Mesenteric fat pad (tissue), 1 donor: ENCODE measurements around the gene CTTNBP2. TPM values are rescaled to one million over a fixed set of nuclear protein-coding genes. Genes with fewer than 3 reads are reported as not detected.

Experiments
- DNase-seq: peaks from one replicate; pipeline ENCODE4 v3.0.0-alpha.2; 2020; ENCODE audit warnings: low spot score
- long read RNA-seq: library from polyadenylated mRNA; unstranded; transcript quantifications from one replicate; pipeline ENCODE4 v2.0.0, GENCODE V29; 2020
- total RNA-seq: library from RNA; stranded (reverse); fragmentation: NEBNext Ultra II Directional; extraction: Animal tissue kit (Norgen Biotek cat#: 25700); gene quantifications from one replicate; pipeline ENCODE4 v1.2.1, GENCODE V29; 2021
- donor health status: DM: yes; HTN: yes; CAD: no.

Gene CTTNBP2
- total RNA-seq, result 6.1 TPM
- long read RNA-seq, partial matches to known transcripts, result 3 of 6 reads
- long read RNA-seq, other reads (novel, unspliced or antisense), result 3 of 6 reads

- no peak for DNase-seq
These were observed at the start of gene CTTNBP2 for GRCh38 chr7:117873310-117874190. CTTNBP2 (minus strand) TSS chr7:117873441; CDS start chr7:117873415, 26 bp downstream.

- DNase-seq, result no peak
These were observed 43.1 kb upstream of the CTTNBP2 start for GRCh38 chr7:117916309-117916708.

- no peak for DNase-seq
These were observed 39.2 kb upstream of the CTTNBP2 start for GRCh38 chr7:117912421-117912820.

- no peak for DNase-seq
These were observed 35.0 kb upstream of the CTTNBP2 start for GRCh38 chr7:117908031-117908795.

GRCh38 chr7:117907049-117907640 lies 33.9 kb upstream of the CTTNBP2 start:
- DNase-seq, result no peak

- DNase-seq, result no peak
These were observed 29.2 kb upstream of the CTTNBP2 start for GRCh38 chr7:117902314-117902889.

GRCh38 chr7:117901089-117901797 lies 28.0 kb upstream of the CTTNBP2 start:
- DNase-seq, result no peak

GRCh38 chr7:117896339-117896738 lies 23.1 kb upstream of the CTTNBP2 start:
- no peak for DNase-seq

- DNase-seq, result no peak
These were observed 22.0 kb upstream of the CTTNBP2 start for GRCh38 chr7:117895276-117895675.

GRCh38 chr7:117894037-117894436 lies 20.8 kb upstream of the CTTNBP2 start:
- DNase-seq, result no peak

GRCh38 chr7:117892821-117893220 lies 19.6 kb upstream of the CTTNBP2 start:
- no peak for DNase-seq

GRCh38 chr7:117889611-117890010 lies 16.4 kb upstream of the CTTNBP2 start:
- DNase-seq, result no peak

- no peak for DNase-seq
These were observed 15.4 kb upstream of the CTTNBP2 start for GRCh38 chr7:117888627-117889026.

- DNase-seq, result no peak
These were observed 9.4 kb upstream of the CTTNBP2 start for GRCh38 chr7:117882594-117882993.

- no peak for DNase-seq
These were observed 3.5 kb upstream of the CTTNBP2 start for GRCh38 chr7:117876761-117877160.

- no peak for DNase-seq
These were observed 2.3 kb upstream of the CTTNBP2 start for GRCh38 chr7:117875566-117875965.

- no peak for DNase-seq
These were observed 1.0 kb upstream of the CTTNBP2 start for GRCh38 chr7:117874191-117874700.

- no peak for DNase-seq
These were observed 506 bp downstream of the CTTNBP2 start for GRCh38 chr7:117872561-117873309.

- no peak for DNase-seq
These were observed 1.3 kb downstream of the CTTNBP2 start for GRCh38 chr7:117871778-117872538.
